Esophagus squamous epithelium (tissue), 5 donors: Measurements from ENCODE around the gene HMHB1. TPM values are rescaled to one million over a fixed set of nuclear protein-coding genes. Genes with fewer than 3 reads are reported as not detected.

Source experiments
- DNase-seq: peaks from one replicate; lab custom pipeline; 2025; lab: John Stamatoyannopoulos, UW
- H3K27ac ChIP-seq, 4 donors: fragments of 200-600 bp; sonication (generic); one replicate each; pipeline ENCODE4 v1.5.1; 2016 to 2019; ENCODE audit warnings: mild to moderate bottlenecking in 1 of 4
- H3K27me3 ChIP-seq, 4 donors: fragments of 200-600 bp; sonication (generic); 1 replicate in 3 of 4; 2 replicates in 1 of 4; pipeline versions ENCODE4 v1.5.1 to v1.6.0; 2017 to 2021; ENCODE audit warnings: antibody characterized with exemption in 1 of 4
- H3K36me3 ChIP-seq, 3 donors: fragments of 200-600 bp; sonication (generic); one replicate each; pipeline ENCODE4 v1.5.1; 2016 to 2019
- H3K4me1 ChIP-seq, 3 donors: fragments of 200-600 bp; sonication (generic); one replicate each; pipeline ENCODE4 v1.5.1; 2017 to 2019
- H3K4me3 ChIP-seq, 4 donors: fragments of 200-600 bp; sonication (generic); 1 replicate in 3 of 4; 2 replicates in 1 of 4; pipeline ENCODE4 v1.5.1; 2016 to 2019; ENCODE audit warnings: mild to moderate bottlenecking in 2 of 4, moderate library complexity in 1 of 4
- H3K9me3 ChIP-seq, 3 donors: fragments of 200-600 bp; sonication (generic); one replicate each; pipeline ENCODE4 v1.5.1; 2016 to 2019
- POLR2A ChIP-seq, 4 donors: fragments of 450-650 bp; IDR thresholded peaks; one replicate each; pipeline ENCODE4 v1.6.1; 2017; ENCODE audit warnings: antibody characterized with exemption in 4 of 4, mild to moderate bottlenecking in 4 of 4, moderate library complexity in 3 of 4
- WGBS, 2 donors: methylation state at CpG; one replicate each; pipeline ENCODE4 v1.1.5; 2018; 5-methylcytosine and 5-hydroxymethylcytosine counted together
- intact Hi-C: fragments of 100-400 bp; cut with DNase I; formaldehyde crosslinking; loops from one replicate; pipeline ENCODE4 v1.15.0; 2022
- total RNA-seq, 4 donors: library from RNA; depleted of rRNA; stranded (reverse); fragments of >200 nt; gene quantifications; one replicate each; pipeline ENCODE4 v1.1.0, GENCODE V29; 2016
- TF ChIP-seq, protein P1 (sequence below), 6 experiments: fragments of 450-650 bp in 4 of 6; fragments of 200-600 bp in 2 of 6; sonication (generic) in 2 of 6; IDR thresholded peaks; one replicate each; pipeline ENCODE4 v1.5.1; 2016 to 2019; ENCODE audit warnings: antibody characterized with exemption in 6 of 6, mild to moderate bottlenecking in 4 of 6, moderate library complexity in 4 of 6
- donor health status: DM: yes; HTN: yes; CAD: no.

HMHB1 gene
- total RNA-seq, 4 donors from 2014 or later: not detected

DNA sequence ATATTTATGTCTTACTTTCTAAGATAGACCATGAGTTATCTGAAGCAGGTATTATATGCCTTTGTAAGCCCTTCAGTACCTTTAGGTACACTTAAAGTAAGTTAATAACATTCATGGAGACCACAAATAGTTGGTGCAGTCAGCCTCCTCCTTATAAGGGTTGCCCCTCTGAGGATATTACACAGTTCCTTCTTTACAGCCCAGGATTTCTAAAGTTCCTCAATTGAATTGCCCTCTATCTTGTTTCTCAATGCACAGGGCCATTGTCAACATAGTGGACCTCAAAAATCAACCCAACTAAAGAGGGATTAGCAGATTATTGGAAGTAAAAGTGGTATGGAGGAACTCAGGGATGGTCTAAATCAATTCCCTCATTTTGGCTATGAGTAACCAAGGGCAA, 50.3 kb downstream of the HMHB1 start:
- Histone ChIP-seq H3K9me3 (no peaks in the 10 kb centered on the region), H3K4me3 (no peak overlapping the region), H3K27ac (no peak overlapping the region), H3K27me3 (no peaks in the 10 kb centered on the region), H3K36me3 (no peaks in the 10 kb centered on the region), H3K4me1 (peaks cover 0 to 17% (median 3%) of the 10 kb centered on the region in 3 donors)
- TF ChIP-seq, protein P1, sequence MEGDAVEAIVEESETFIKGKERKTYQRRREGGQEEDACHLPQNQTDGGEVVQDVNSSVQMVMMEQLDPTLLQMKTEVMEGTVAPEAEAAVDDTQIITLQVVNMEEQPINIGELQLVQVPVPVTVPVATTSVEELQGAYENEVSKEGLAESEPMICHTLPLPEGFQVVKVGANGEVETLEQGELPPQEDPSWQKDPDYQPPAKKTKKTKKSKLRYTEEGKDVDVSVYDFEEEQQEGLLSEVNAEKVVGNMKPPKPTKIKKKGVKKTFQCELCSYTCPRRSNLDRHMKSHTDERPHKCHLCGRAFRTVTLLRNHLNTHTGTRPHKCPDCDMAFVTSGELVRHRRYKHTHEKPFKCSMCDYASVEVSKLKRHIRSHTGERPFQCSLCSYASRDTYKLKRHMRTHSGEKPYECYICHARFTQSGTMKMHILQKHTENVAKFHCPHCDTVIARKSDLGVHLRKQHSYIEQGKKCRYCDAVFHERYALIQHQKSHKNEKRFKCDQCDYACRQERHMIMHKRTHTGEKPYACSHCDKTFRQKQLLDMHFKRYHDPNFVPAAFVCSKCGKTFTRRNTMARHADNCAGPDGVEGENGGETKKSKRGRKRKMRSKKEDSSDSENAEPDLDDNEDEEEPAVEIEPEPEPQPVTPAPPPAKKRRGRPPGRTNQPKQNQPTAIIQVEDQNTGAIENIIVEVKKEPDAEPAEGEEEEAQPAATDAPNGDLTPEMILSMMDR (IDR thresholded peaks at IDR 0.05): no peak
- no peak for TF ChIP-seq POLR2A (IDR thresholded peaks at IDR 0.05)
- intact Hi-C loops: no loop called here
- no peak for DNase-seq

- no peak for TF ChIP-seq POLR2A (IDR thresholded peaks at IDR 0.05)
- TF ChIP-seq, protein P1 (IDR thresholded peaks at IDR 0.05): no peak
- 27 to 33% methylated on average over 8 of the region's 8 CpGs for WGBS, 2 donors
- Histone ChIP-seq H3K4me1 (peaks cover 0 to 17% (median 3%) of the 10 kb centered on the region in 3 donors), H3K9me3 (no peaks in the 10 kb centered on the region), H3K36me3 (no peaks in the 10 kb centered on the region), H3K27ac (no peak overlapping the region), H3K27me3 (no peaks in the 10 kb centered on the region), H3K4me3 (no peak overlapping the region)
- no peak for DNase-seq
- intact Hi-C loops: no loop called here
These were observed 53.6 kb downstream of the HMHB1 start for GRCh38 chr5:143865426-143866025.
